H9 (cell line): ENCODE measurements around the gene CRYGN. TPM values are rescaled to one million over a fixed set of nuclear protein-coding genes. Genes with fewer than 3 reads are reported as not detected.

Source experiments
- DNase-seq: peaks from one replicate; pipeline ENCODE4 v3.0.0-alpha.2; 2017
- H2AFZ ChIP-seq: one replicate; pipeline ENCODE4 v1.6.1; 2013; ENCODE audit warnings: mild to moderate bottlenecking, low read length, control low read depth, moderate library complexity
- H2AK5ac ChIP-seq: 2 replicates; pipeline ENCODE4 v1.6.1; 2013; ENCODE audit warnings: low read length, control low read depth, mixed read lengths; ENCODE audit not compliant: insufficient read length
- H2BK120ac ChIP-seq: one replicate; pipeline ENCODE4 v1.6.1; 2013; ENCODE audit warnings: low read depth, mild to moderate bottlenecking, low read length, control low read depth, inconsistent platforms; ENCODE audit not compliant: poor library complexity, severe bottlenecking
- H2BK12ac ChIP-seq: 2 replicates; pipeline ENCODE4 v1.6.1; 2013; ENCODE audit warnings: low read length, control low read depth, mixed read lengths, low read depth; ENCODE audit not compliant: insufficient read length
- H2BK15ac ChIP-seq: 2 replicates; pipeline ENCODE4 v1.6.1; 2013; ENCODE audit warnings: low read depth, low read length, control low read depth
- H2BK20ac ChIP-seq: one replicate; pipeline ENCODE4 v1.6.1; 2013; ENCODE audit warnings: low read depth, mild to moderate bottlenecking, low read length, control low read depth, inconsistent platforms; ENCODE audit not compliant: poor library complexity, severe bottlenecking
- H2BK5ac ChIP-seq: 2 replicates; pipeline ENCODE4 v1.6.1; 2013; ENCODE audit warnings: low read length, control low read depth, mixed read lengths; ENCODE audit not compliant: insufficient read length
- H3K14ac ChIP-seq: 2 replicates; pipeline ENCODE4 v1.6.1; 2013; ENCODE audit warnings: low read length, control low read depth; ENCODE audit not compliant: insufficient read depth
- H3K18ac ChIP-seq: 2 replicates; pipeline ENCODE4 v1.6.1; 2013; ENCODE audit warnings: low read depth, mild to moderate bottlenecking, mixed read lengths, low read length, control low read depth; ENCODE audit not compliant: insufficient read length
- H3K23ac ChIP-seq: 2 replicates; pipeline ENCODE4 v1.6.1; 2013; ENCODE audit warnings: low read length, control low read depth, mixed read lengths, low read depth; ENCODE audit not compliant: insufficient read length
- H3K23me2 ChIP-seq: 2 replicates; pipeline ENCODE4 v1.6.1; 2013; ENCODE audit warnings: low read depth, mild to moderate bottlenecking, mixed read lengths, low read length, control low read depth; ENCODE audit not compliant: insufficient read length, poor library complexity, severe bottlenecking
- H3K27ac ChIP-seq: 2 replicates; pipeline ENCODE4 v1.5.1; 2013; ENCODE audit warnings: low read length, control low read depth, mixed read lengths, low read depth; ENCODE audit not compliant: insufficient read length
- H3K27me3 ChIP-seq: 2 replicates; pipeline ENCODE4 v1.6.1; 2013; ENCODE audit warnings: low read length, control low read depth, inconsistent platforms; ENCODE audit not compliant: insufficient read depth
- H3K4ac ChIP-seq: 2 replicates; pipeline ENCODE4 v1.6.1; 2013; ENCODE audit warnings: low read depth, mild to moderate bottlenecking, control low read depth, inconsistent platforms, low read length, moderate library complexity
- H3K4me1 ChIP-seq: 2 replicates; pipeline ENCODE4 v1.6.1; 2013; ENCODE audit warnings: low read length, control low read depth, inconsistent platforms; ENCODE audit not compliant: insufficient read depth
- H3K4me2 ChIP-seq: 2 replicates; pipeline ENCODE4 v1.6.1; 2013; ENCODE audit warnings: low read length, control low read depth, mixed read lengths; ENCODE audit not compliant: insufficient read length, insufficient read depth
- H3K56ac ChIP-seq: 2 replicates; pipeline ENCODE4 v1.6.1; 2013; ENCODE audit warnings: low read depth, mild to moderate bottlenecking, mixed read lengths, low read length, control low read depth; ENCODE audit not compliant: insufficient read length
- H3K79me1 ChIP-seq: 2 replicates; pipeline ENCODE4 v1.6.1; 2013; ENCODE audit warnings: low read depth, mild to moderate bottlenecking, moderate library complexity, low read length, control low read depth, inconsistent platforms; ENCODE audit not compliant: insufficient read depth, poor library complexity, severe bottlenecking
- H3K79me2 ChIP-seq: 2 replicates; pipeline ENCODE4 v1.6.1; 2013; ENCODE audit warnings: low read length, control low read depth, inconsistent platforms; ENCODE audit not compliant: insufficient read depth
- H3K9ac ChIP-seq: 2 replicates; pipeline ENCODE4 v1.6.1; 2013; ENCODE audit warnings: low read length, control low read depth, mixed read lengths; ENCODE audit not compliant: insufficient read length; ENCODE audit errors: extremely low read depth
- H3K9me3 ChIP-seq: one replicate; pipeline ENCODE4 v1.6.1; 2013; ENCODE audit warnings: low read depth, low read length, inconsistent platforms; ENCODE audit not compliant: control insufficient read depth
- H3T11ph ChIP-seq: one replicate; pipeline ENCODE4 v1.6.1; 2013; ENCODE audit warnings: mild to moderate bottlenecking, low read length, control low read depth, inconsistent platforms
- H4K20me1 ChIP-seq: one replicate; pipeline ENCODE4 v1.6.1; 2013; ENCODE audit not compliant: control insufficient read depth, insufficient read length, insufficient read depth
- H4K5ac ChIP-seq: 2 replicates; pipeline ENCODE4 v1.6.1; 2013; ENCODE audit warnings: low read depth, mild to moderate bottlenecking, mixed read lengths, low read length, control low read depth; ENCODE audit not compliant: insufficient read length
- H4K8ac ChIP-seq: replicated peaks from 2 replicates; pipeline ENCODE4 v1.6.1; 2013; ENCODE audit warnings: low read length, control low read depth, mixed read lengths, low read depth; ENCODE audit not compliant: insufficient read length
- H4K91ac ChIP-seq: 2 replicates; pipeline ENCODE4 v1.6.1; 2013; ENCODE audit warnings: low read depth, mild to moderate bottlenecking, moderate library complexity, mixed read lengths, low read length, control low read depth; ENCODE audit not compliant: insufficient read length
- H3K27ac Mint-ChIP-seq, 3 experiments: 2 replicates in 2 of 3; 3 replicates in 1 of 3; pipeline ENCODE4 v1.8.0; 2020 to 2021; ENCODE audit warnings: mixed read lengths in 3 of 3, mild to moderate bottlenecking in 1 of 3, moderate library complexity in 1 of 3
- H3K27me3 Mint-ChIP-seq: 2 replicates; pipeline ENCODE4 v1.8.0; 2021; ENCODE audit warnings: low read depth, mild to moderate bottlenecking, moderate library complexity, mixed read lengths
- H3K36me3 Mint-ChIP-seq, 3 experiments: 2 replicates in 2 of 3; 3 replicates in 1 of 3; pipeline ENCODE4 v1.8.0; 2020 to 2021; ENCODE audit warnings: low read depth in 3 of 3, mixed read lengths in 3 of 3; ENCODE audit not compliant: insufficient read depth in 1 of 3
- H3K4me1 Mint-ChIP-seq, 2 experiments: 2 replicates each; pipeline ENCODE4 v1.8.0; 2020; ENCODE audit warnings: mixed read lengths in 2 of 2
- H3K4me3 Mint-ChIP-seq, 2 experiments: 2 replicates in 1 of 2; 3 replicates in 1 of 2; pipeline ENCODE4 v1.8.0; 2020 to 2021; ENCODE audit warnings: mild to moderate bottlenecking in 2 of 2, mixed read lengths in 2 of 2, moderate library complexity in 1 of 2
- H3K9me3 Mint-ChIP-seq, 2 experiments: 2 replicates in 1 of 2; 3 replicates in 1 of 2; pipeline ENCODE4 v1.8.0; 2020; ENCODE audit warnings: mild to moderate bottlenecking in 2 of 2, mixed read lengths in 2 of 2, moderate library complexity in 1 of 2
- WGBS: extraction: QIAGEN DNeasy Blood & Tissue Kit; methylation state at CpG from one replicate; pipeline ENCODE4 v1.1.7; 2013; ENCODE audit warnings: missing lambda C conversion rate, low lambda C conversion rate, mixed read lengths; ENCODE audit not compliant: insufficient read length; ENCODE audit errors: extremely low coverage; 5-methylcytosine and 5-hydroxymethylcytosine counted together
- total RNA-seq: library from RNA; stranded (reverse); gene quantifications from 2 replicates; pipeline ENCODE4 v1.2.1, GENCODE V29; 2021
- TF ChIP-seq, protein P1 (sequence below): fragments of 200-600 bp; sonication (generic); conservative IDR thresholded peaks from 3 replicates; pipeline ENCODE4 v1.8.0; 2021; ENCODE audit warnings: antibody characterized with exemption, mild to moderate bottlenecking

Gene CRYGN
- total RNA-seq, 1 experiment from 2014 or later = 1.8 TPM

DNA sequence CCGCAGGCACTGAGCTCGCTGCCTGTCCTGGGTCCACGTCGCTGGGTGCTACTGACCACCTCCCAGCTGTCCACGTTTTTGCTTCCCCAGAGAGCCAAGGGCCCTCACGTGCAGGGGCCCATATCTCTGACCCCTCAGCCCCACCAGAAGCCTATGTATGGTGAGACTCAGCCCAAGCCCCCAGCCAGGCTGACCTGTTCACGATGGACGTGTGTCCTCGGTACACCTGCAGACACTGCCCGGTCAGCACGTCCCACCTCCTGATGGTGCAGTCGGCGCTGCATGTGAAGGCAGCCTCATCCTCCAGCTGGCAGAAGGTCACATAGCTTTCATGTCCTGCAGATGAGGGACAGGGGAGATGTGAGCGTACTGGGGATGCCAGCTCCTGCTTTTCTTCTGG, 40.0 kb downstream of the CRYGN start:
- H4K5ac ChIP-seq = no peak overlapping the region
- H2AK5ac ChIP-seq = no peak overlapping the region
- TF ChIP-seq, protein P1, sequence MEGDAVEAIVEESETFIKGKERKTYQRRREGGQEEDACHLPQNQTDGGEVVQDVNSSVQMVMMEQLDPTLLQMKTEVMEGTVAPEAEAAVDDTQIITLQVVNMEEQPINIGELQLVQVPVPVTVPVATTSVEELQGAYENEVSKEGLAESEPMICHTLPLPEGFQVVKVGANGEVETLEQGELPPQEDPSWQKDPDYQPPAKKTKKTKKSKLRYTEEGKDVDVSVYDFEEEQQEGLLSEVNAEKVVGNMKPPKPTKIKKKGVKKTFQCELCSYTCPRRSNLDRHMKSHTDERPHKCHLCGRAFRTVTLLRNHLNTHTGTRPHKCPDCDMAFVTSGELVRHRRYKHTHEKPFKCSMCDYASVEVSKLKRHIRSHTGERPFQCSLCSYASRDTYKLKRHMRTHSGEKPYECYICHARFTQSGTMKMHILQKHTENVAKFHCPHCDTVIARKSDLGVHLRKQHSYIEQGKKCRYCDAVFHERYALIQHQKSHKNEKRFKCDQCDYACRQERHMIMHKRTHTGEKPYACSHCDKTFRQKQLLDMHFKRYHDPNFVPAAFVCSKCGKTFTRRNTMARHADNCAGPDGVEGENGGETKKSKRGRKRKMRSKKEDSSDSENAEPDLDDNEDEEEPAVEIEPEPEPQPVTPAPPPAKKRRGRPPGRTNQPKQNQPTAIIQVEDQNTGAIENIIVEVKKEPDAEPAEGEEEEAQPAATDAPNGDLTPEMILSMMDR = no peak
- peaks cover 8 to 10% (median 9%) of the 10 kb centered on the region in 3 experiments for H3K36me3 Mint-ChIP-seq
- H3K79me1 ChIP-seq = no peaks in the 10 kb centered on the region
- no CpG with 5 or more reads among the region's 14 CpGs for WGBS
- no peak overlapping the region for H3K23ac ChIP-seq
- no peak overlapping the region for H3K4me3 Mint-ChIP-seq
- H4K20me1 ChIP-seq = no peaks in the 10 kb centered on the region
- H3K9me3 ChIP-seq = no peaks in the 10 kb centered on the region
- H4K8ac ChIP-seq = no peak overlapping the region
- peaks cover 14 to 30% of the 10 kb centered on the region in 2 experiments for H3K4me1 Mint-ChIP-seq
- H3K18ac ChIP-seq = no peak overlapping the region
- H2BK20ac ChIP-seq = no peak overlapping the region
- no peak overlapping the region for H2BK15ac ChIP-seq
- no peak overlapping the region for H3K27ac ChIP-seq
- H3K23me2 ChIP-seq = no peaks in the 10 kb centered on the region
- no peak overlapping the region for H3K14ac ChIP-seq
- H3K27me3 Mint-ChIP-seq = no peaks in the 10 kb centered on the region; the same call in 1 of the 2 replicates
- DNase-seq = no peak
- H3K4me2 ChIP-seq = no peak overlapping the region
- no peak overlapping the region for H2BK12ac ChIP-seq
- no peaks in the 10 kb centered on the region; the same call in 1 of the 2 replicates for H3K27me3 ChIP-seq
- H3K4ac ChIP-seq = no peak overlapping the region
- no peak overlapping the region for H2AFZ ChIP-seq
- no peak overlapping the region for H3K56ac ChIP-seq
- no peak overlapping the region for H3K9ac ChIP-seq
- H3K79me2 ChIP-seq = no peaks in the 10 kb centered on the region
- no peaks in the 10 kb centered on the region for H3K4me1 ChIP-seq
- no peak overlapping the region for H3K27ac Mint-ChIP-seq
- H4K91ac ChIP-seq = no peak overlapping the region
- H2BK5ac ChIP-seq = no peak overlapping the region
- H3K9me3 Mint-ChIP-seq = no peaks in the 10 kb centered on the region
- no peak overlapping the region for H2BK120ac ChIP-seq
- H3T11ph ChIP-seq = no peak overlapping the region
